K562 (cell line): ENCODE data around the gene FHDC1. TPM values are rescaled to one million over a fixed set of nuclear protein-coding genes. Genes with fewer than 3 reads are reported as not detected.

ENCODE experiments used
- ATAC-seq: fragments of 200-7000 bp; cut with Tn5 transposase; 3 replicates; pipeline ENCODE4 v1.9.1; 2020; ENCODE audit warnings: moderate library complexity
- BruUV-seq: library from RNA; stranded (reverse); fragments of 400-500 nt; replicated peaks from 2 replicates; lab custom pipeline; 2021; lab: Mats Ljungman, UMichigan
- CTCF ChIA-PET: fragments of 300-600 bp; formaldehyde crosslinking; extraction: SDS; loops from one replicate; lab custom pipeline; 2021; ENCODE audit warnings: low intra/inter-chr PET ratio; lab: Yijun Ruan, JAX
- POLR2A ChIA-PET: fragments of 300-600, 350-650 bp; sonication (Branson Sonifier 250); formaldehyde crosslinking; extraction: SDS; loops from one replicate; lab custom pipeline; 2021; ENCODE audit warnings: antibody characterized with exemption, inconsistent platforms; lab: Yijun Ruan, JAX
- DNase-seq, 4 experiments: peaks; one replicate each; pipeline versions ENCODE4 v3.0.0 to v3.0.0-alpha.2; 2011 to 2018; ENCODE audit warnings: low spot score in 3 of 4, mixed read lengths in 3 of 4; ENCODE audit errors: extremely low read depth in 1 of 4
- FAIRE-seq: peaks from 2 replicates; lab custom pipeline; 2011; peaks lifted over from hg19 to GRCh38; lab: Jason Lieb, UNC
- H2AFZ ChIP-seq: 2 replicates; pipeline ENCODE4 v1.6.0; 2011; ENCODE audit warnings: low read depth, low read length, control low read depth, inconsistent platforms
- H3K27ac ChIP-seq: fragments of 200-600 bp; 3 replicates; pipeline ENCODE4 v1.8.0; 2011; ENCODE audit warnings: low read depth, mild to moderate bottlenecking, control low read depth, inconsistent platforms, low read length, moderate library complexity, mixed read lengths; ENCODE audit errors: extremely low read depth
- H3K27me3 ChIP-seq, 2 experiments: fragments of 300-600 bp in 1 of 2; 2 replicates in 1 of 2; 3 replicates in 1 of 2; pipeline versions ENCODE4 v1.6.0 to v1.8.0; 2011; ENCODE audit warnings: inconsistent platforms in 2 of 2, low read length in 2 of 2, mild to moderate bottlenecking in 1 of 2, mixed read lengths in 1 of 2, moderate library complexity in 1 of 2; ENCODE audit not compliant: control insufficient read depth in 2 of 2, insufficient read depth in 2 of 2
- H3K36me3 ChIP-seq: fragments of 300-600 bp; 3 replicates; pipeline ENCODE4 v1.8.0; 2011; ENCODE audit warnings: mild to moderate bottlenecking, low read length, inconsistent platforms; ENCODE audit not compliant: control insufficient read depth, insufficient read depth
- H3K4me1 ChIP-seq, 2 experiments: fragments of 200-600 bp in 1 of 2; replicated peaks in 1 of 2; 2 replicates in 1 of 2; 3 replicates in 1 of 2; pipeline versions ENCODE4 v1.5.1 to v1.8.0; 2011; ENCODE audit warnings: inconsistent platforms in 2 of 2, low read length in 2 of 2, mild to moderate bottlenecking in 1 of 2, mixed read lengths in 1 of 2, moderate library complexity in 1 of 2; ENCODE audit not compliant: control insufficient read depth in 2 of 2, insufficient read depth in 2 of 2
- H3K4me2 ChIP-seq: 2 replicates; pipeline ENCODE4 v1.6.1; 2011; ENCODE audit warnings: low read length, control low read depth, inconsistent platforms, mixed read lengths; ENCODE audit not compliant: insufficient read depth
- H3K4me3 ChIP-seq: fragments of 200-600 bp; sonication (generic), shearing (Covaris generic); 2 replicates; pipeline ENCODE4 v1.5.1; 2016; ENCODE audit warnings: control low read depth, inconsistent platforms
- H3K79me2 ChIP-seq: fragments of 200-600 bp; 3 replicates; pipeline ENCODE4 v1.8.0; 2011; ENCODE audit warnings: low read length, inconsistent platforms; ENCODE audit not compliant: control insufficient read depth, insufficient read depth
- H3K9ac ChIP-seq, 2 experiments: 2 replicates each; pipeline versions ENCODE4 v1.6.0 to v1.6.1; 2011; ENCODE audit warnings: low read depth in 2 of 2, low read length in 2 of 2, control low read depth in 1 of 2, inconsistent platforms in 1 of 2, mild to moderate bottlenecking in 1 of 2, mixed read lengths in 1 of 2; ENCODE audit not compliant: insufficient read depth in 1 of 2
- H3K9me1 ChIP-seq: one replicate; pipeline ENCODE4 v1.6.0; 2011; ENCODE audit warnings: inconsistent platforms, mild to moderate bottlenecking, low read length, moderate library complexity; ENCODE audit not compliant: control insufficient read depth, insufficient read depth
- H3K9me3 ChIP-seq: replicated peaks from 2 replicates; pipeline ENCODE4 v1.5.1; 2011; ENCODE audit warnings: low read depth, low read length, inconsistent platforms; ENCODE audit not compliant: control insufficient read depth, insufficient read depth
- H4K20me1 ChIP-seq: replicated peaks from 2 replicates; pipeline ENCODE4 v1.6.1; 2011; ENCODE audit warnings: low read length, inconsistent platforms, mixed read lengths; ENCODE audit not compliant: control insufficient read depth, insufficient read depth
- CREBBP ChIP-seq: IDR thresholded peaks from one replicate; pipeline ENCODE4 v1.6.1; 2012; ENCODE audit warnings: low read depth, mild to moderate bottlenecking, control low read depth, inconsistent platforms, low read length
- HLTF ChIP-seq: fragments of 450-650 bp; IDR thresholded peaks from 2 replicates; pipeline ENCODE4 v1.6.1; 2016
- NCOA4 ChIP-seq: fragments of 450-650 bp; IDR thresholded peaks from 2 replicates; pipeline ENCODE4 v1.6.1; 2018; ENCODE audit warnings: mild to moderate bottlenecking; ENCODE audit not compliant: partially characterized antibody
- PURB ChIP-seq: sonication (generic); formaldehyde crosslinking; IDR thresholded peaks from 2 replicates; pipeline ENCODE4 v1.9.0; 2021; ENCODE audit warnings: low read depth, mild to moderate bottlenecking, missing genetic modification reagents
- ZC3H11A ChIP-seq: IDR thresholded peaks from 2 replicates; pipeline ENCODE4 v1.6.1; 2012; ENCODE audit warnings: low read depth, low read length, improper control_type of control experiment
- ZNF146 ChIP-seq: IDR thresholded peaks from one replicate; pipeline ENCODE4 v1.6.1; 2018; ENCODE audit warnings: missing compliant biosample characterization; ENCODE audit not compliant: unreplicated experiment
- WGBS: fragments of 100-300 bp; shearing (Covaris generic); methylation state at CpG from one replicate; pipeline ENCODE4 v1.1.6; 2016; ENCODE audit warnings: low coverage, mixed read lengths; ENCODE audit not compliant: insufficient coverage; ENCODE audit errors: missing lambda C conversion rate; 5-methylcytosine and 5-hydroxymethylcytosine counted together
- in situ Hi-C: fragments of 300-500 bp; cut with MboI; formaldehyde crosslinking; loops from 4 replicates; pipeline ENCODE4 v1.15.0; 2018; ENCODE audit warnings: inconsistent platforms, mixed read lengths
- intact Hi-C: fragments of 100-400 bp; cut with micrococcal nuclease; formaldehyde crosslinking; loops from 2 replicates; pipeline ENCODE4 v1.14.2; 2022
- polyA plus RNA-seq, 8 experiments: library from polyadenylated mRNA; depleted of rRNA in 4 of 8; stranded (reverse) in 5 of 8; unstranded in 3 of 8; fragments of >200 nt; fragmentation: Nextera tagmentation in 2 of 8; fragmentation: Illumina TruSeq in 1 of 8; extraction: Ambion mirVana in 2 of 8; extraction: Trizol in 1 of 8; gene quantifications; 2 replicates each; pipeline versions ENCODE4 v1.2.1 to v1.2.3, GENCODE V29; 2011 to 2014; ENCODE audit warnings: inconsistent platforms in 1 of 8, missing spikeins in 1 of 8
- total RNA-seq, 7 experiments: library from RNA; depleted of rRNA in 6 of 7; stranded (reverse); fragments of >200 nt in 6 of 7; fragmentation: Illumina TruSeq in 2 of 7; extraction: Trizol in 2 of 7; gene quantifications; 2 replicates each; pipeline versions ENCODE4 v1.2.1 to v1.2.3, GENCODE V29; 2011 to 2021; ENCODE audit warnings: low replicate concordance in 1 of 7
- TF ChIP-seq, protein P1 (sequence below): fragments of 450-650 bp; IDR thresholded peaks from 2 replicates; pipeline ENCODE4 v1.6.1; 2016; ENCODE audit warnings: mild to moderate bottlenecking

The FHDC1 gene
- total and polyA plus RNA-seq, 9 of the 15 experiments (the other 6 are each of a cell fraction or from before 2014, with no cell fraction given), result 0.01 to 0.43 (median 0.07) TPM

- FAIRE-seq (no peak), ATAC-seq (no peak), DNase-seq (no peak)
- H3K9me1 ChIP-seq, result no peaks in the 10 kb centered on the region
- H3K4me2 ChIP-seq, result no peak overlapping the region
- H3K9ac ChIP-seq, result no peak overlapping the region
- 0 out of 2 replicates have a peak, but pooled peaks cover 3% of the 10 kb centered on the region for H4K20me1 ChIP-seq
- H3K27ac ChIP-seq, result no peak overlapping the region
- intact Hi-C loops (no loop called here), in situ Hi-C loops (no loop called here)
- no TSS peak for BruUV-seq
- POLR2A ChIA-PET, result no interaction called here
- 18% methylated on average over 3 of the region's 3 CpGs for WGBS
- CTCF ChIA-PET, result no interaction called here
- peaks cover 2 to 15% of the 10 kb centered on the region in 2 experiments; a peak in 3 of 5 replicates for H3K4me1 ChIP-seq
- no peak overlapping the region for H3K4me3 ChIP-seq
- H2AFZ ChIP-seq, result no peak overlapping the region
- no peak for TF ChIP-seq HLTF
- TF ChIP-seq, protein P1, sequence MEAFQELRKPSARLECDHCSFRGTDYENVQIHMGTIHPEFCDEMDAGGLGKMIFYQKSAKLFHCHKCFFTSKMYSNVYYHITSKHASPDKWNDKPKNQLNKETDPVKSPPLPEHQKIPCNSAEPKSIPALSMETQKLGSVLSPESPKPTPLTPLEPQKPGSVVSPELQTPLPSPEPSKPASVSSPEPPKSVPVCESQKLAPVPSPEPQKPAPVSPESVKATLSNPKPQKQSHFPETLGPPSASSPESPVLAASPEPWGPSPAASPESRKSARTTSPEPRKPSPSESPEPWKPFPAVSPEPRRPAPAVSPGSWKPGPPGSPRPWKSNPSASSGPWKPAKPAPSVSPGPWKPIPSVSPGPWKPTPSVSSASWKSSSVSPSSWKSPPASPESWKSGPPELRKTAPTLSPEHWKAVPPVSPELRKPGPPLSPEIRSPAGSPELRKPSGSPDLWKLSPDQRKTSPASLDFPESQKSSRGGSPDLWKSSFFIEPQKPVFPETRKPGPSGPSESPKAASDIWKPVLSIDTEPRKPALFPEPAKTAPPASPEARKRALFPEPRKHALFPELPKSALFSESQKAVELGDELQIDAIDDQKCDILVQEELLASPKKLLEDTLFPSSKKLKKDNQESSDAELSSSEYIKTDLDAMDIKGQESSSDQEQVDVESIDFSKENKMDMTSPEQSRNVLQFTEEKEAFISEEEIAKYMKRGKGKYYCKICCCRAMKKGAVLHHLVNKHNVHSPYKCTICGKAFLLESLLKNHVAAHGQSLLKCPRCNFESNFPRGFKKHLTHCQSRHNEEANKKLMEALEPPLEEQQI, result no peak
- TF ChIP-seq NCOA4, result no peak
- TF ChIP-seq PURB (CRISPR knock-in tag), result no peak
- no peak for TF ChIP-seq ZNF146 (CRISPR knock-in tag)
- TF ChIP-seq CREBBP, result no peak
- no peak for TF ChIP-seq ZC3H11A
- H3K79me2 ChIP-seq, result no peaks in the 10 kb centered on the region
- H3K9me3 ChIP-seq, result no peaks in the 10 kb centered on the region
- H3K36me3 ChIP-seq, result no peaks in the 10 kb centered on the region
- H3K27me3 ChIP-seq, result peaks cover 0 to 18% of the 10 kb centered on the region in 2 experiments; a peak in 3 of 5 replicates
Observed at GRCh38 chr4:152989554-152989970, 53.4 kb downstream of the FHDC1 start.
